ENCODE measurements around the gene PVALEF. TPM values are rescaled to one million over a fixed set of nuclear protein-coding genes. Genes with fewer than 3 reads are reported as not detected.
A peak's percentile ranks its signal among the peaks of the same experiment; 100 is the strongest.

Gene PVALEF
- total RNA-seq, 1 donor from 2014 or later = not detected

DNA sequence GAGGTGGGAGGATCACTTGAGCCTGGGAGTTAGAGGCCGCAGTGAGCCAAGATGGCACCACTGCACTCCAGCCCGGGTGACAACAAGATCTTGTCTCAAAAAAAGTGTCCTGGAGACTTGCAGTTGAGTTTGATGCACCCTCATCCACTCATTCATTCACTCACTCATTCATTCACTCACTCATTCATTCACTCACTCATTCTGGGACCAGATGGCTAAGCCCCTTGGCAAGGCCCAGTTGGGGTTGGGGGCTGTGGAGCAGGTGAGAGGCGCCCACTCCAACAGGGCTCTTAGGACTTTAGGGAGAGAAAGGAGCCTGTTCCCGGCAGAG is 1.9 kb downstream of the PVALEF start:
- DNase-seq = no peak
- no peaks in the 10 kb centered on the region for H3K36me3 ChIP-seq
- intact Hi-C loops (cut with DNase I) = no loop called here
- H3K4me1 ChIP-seq = peaks cover 10% of the 10 kb centered on the region
- no peak overlapping the region for H3K27ac ChIP-seq
- H3K27me3 ChIP-seq (ENCODE audit: low read depth) = peaks cover 21% of the 10 kb centered on the region
- ATAC-seq = no peak
- TF ChIP-seq, protein P1, sequence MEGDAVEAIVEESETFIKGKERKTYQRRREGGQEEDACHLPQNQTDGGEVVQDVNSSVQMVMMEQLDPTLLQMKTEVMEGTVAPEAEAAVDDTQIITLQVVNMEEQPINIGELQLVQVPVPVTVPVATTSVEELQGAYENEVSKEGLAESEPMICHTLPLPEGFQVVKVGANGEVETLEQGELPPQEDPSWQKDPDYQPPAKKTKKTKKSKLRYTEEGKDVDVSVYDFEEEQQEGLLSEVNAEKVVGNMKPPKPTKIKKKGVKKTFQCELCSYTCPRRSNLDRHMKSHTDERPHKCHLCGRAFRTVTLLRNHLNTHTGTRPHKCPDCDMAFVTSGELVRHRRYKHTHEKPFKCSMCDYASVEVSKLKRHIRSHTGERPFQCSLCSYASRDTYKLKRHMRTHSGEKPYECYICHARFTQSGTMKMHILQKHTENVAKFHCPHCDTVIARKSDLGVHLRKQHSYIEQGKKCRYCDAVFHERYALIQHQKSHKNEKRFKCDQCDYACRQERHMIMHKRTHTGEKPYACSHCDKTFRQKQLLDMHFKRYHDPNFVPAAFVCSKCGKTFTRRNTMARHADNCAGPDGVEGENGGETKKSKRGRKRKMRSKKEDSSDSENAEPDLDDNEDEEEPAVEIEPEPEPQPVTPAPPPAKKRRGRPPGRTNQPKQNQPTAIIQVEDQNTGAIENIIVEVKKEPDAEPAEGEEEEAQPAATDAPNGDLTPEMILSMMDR (IDR thresholded peaks at IDR 0.05) = no peak
- H3K4me3 ChIP-seq = no peak overlapping the region
- H3K9me3 ChIP-seq = no peaks in the 10 kb centered on the region

DNA sequence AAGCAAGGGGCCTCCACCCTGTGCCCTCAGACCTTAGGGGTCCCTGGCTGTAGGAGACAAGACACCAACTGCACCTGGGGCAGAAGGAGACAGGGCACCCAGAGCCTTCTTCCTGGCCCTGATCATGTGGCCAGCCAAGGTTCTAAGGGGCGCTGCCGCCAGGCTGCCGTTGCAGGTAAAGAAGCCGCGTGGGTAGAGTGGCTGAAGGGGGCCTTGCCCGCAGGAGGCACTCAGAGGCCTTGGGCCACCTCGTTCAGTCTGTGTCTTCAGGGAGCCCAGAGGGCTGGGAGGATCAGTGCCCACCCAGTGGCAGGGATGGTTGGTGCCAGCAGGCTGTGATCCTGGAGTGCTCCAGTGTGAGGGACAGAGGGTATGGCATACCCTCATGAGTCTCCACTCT is 2.3 kb downstream of the PVALEF start:
- DNase-seq (peak; percentile 37), ATAC-seq (no peak)
- TF ChIP-seq, protein P1 (IDR thresholded peaks at IDR 0.05) = no peak
- H3K27me3 ChIP-seq (ENCODE audit: low read depth) = peaks cover 21% of the 10 kb centered on the region
- H3K4me1 ChIP-seq = peaks cover 13% of the 10 kb centered on the region
- no peak overlapping the region for H3K27ac ChIP-seq
- intact Hi-C loops (cut with DNase I) = no loop called here
- no peaks in the 10 kb centered on the region for H3K9me3 ChIP-seq
- no peaks in the 10 kb centered on the region for H3K36me3 ChIP-seq
- H3K4me3 ChIP-seq = no peak overlapping the region

DNA sequence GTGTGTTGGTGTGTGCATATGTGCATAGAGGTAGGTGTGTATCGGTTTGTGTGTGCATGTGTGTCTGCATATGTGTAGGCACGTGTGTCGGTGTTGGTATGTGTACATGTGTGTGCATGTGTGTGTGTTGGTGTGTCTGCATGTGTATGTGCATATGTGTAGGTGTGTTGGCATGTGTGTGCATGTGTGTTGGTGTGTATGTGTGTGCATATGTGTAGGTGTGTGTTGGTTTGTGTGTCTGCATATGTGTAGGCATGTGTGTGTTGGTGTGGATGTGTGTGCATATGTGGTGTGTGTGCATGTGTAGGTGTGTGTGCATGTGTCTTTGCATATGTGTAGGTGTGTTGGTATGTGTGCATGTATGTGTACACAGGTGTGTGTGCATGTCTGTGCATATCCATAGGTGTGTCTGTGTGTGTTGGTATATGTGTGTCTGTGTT is 4.6 kb downstream of the PVALEF start:
- intact Hi-C loops (cut with DNase I) = no loop called here
- Histone ChIP-seq H3K4me1 (peaks cover 13% of the 10 kb centered on the region), H3K27me3 (ENCODE audit: low read depth) (peaks cover 15% of the 10 kb centered on the region), H3K4me3 (no peak overlapping the region), H3K36me3 (no peaks in the 10 kb centered on the region), H3K9me3 (no peaks in the 10 kb centered on the region), H3K27ac (no peak overlapping the region)
- TF ChIP-seq, protein P1 (IDR thresholded peaks at IDR 0.05) = no peak
- no peak for DNase-seq
- no peak for ATAC-seq

DNA sequence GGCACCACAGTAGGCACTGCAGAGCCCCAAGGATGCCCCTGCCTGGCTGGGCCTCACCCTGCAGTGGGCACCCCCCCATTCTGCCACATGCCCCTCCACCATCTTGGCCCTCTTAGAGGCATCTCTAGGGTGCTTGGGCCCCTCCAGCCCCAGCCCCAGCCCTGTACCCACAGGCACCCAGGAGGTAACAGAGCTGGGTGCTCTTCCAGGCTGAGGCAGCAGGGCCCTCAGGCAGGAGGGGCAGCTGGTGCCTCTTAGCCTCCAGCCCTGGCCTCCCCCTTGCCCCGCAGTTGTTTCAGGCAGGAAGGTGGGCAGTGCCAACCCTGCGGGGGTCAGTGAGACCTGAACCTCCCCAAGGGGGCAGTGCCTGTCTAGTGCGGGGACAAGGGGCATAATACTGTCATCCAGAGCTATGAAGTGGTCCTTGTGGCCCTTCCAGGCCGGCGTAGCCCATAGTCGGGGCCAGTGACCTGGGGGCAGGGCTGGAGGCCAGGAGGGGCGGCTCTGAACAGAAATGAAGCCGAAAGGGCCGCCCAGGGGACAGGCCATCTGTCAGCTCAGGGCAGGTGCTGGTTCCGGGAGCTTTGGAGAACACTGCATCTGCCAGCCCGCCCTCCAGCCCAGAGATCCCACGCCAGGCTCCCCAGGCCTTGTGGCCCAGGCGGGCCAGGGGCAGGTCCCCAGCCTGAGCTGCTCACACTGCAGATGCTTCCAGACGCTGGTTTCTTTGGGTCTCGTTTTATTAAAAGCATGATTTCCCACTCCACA is 5.6 kb downstream of the PVALEF start:
- H3K27ac ChIP-seq = no peak overlapping the region
- peaks cover 8% of the 10 kb centered on the region for H3K4me1 ChIP-seq
- TF ChIP-seq, protein P1 (IDR thresholded peaks at IDR 0.05) = no peak
- intact Hi-C loops (cut with DNase I) = no loop called here
- no peaks in the 10 kb centered on the region for H3K36me3 ChIP-seq
- DNase-seq = no peak
- no peak overlapping the region for H3K4me3 ChIP-seq
- no peaks in the 10 kb centered on the region for H3K9me3 ChIP-seq
- peaks cover 6% of the 10 kb centered on the region for H3K27me3 ChIP-seq (ENCODE audit: low read depth)
- peak in 1 of 2 donors; percentile 5 for ATAC-seq

DNA sequence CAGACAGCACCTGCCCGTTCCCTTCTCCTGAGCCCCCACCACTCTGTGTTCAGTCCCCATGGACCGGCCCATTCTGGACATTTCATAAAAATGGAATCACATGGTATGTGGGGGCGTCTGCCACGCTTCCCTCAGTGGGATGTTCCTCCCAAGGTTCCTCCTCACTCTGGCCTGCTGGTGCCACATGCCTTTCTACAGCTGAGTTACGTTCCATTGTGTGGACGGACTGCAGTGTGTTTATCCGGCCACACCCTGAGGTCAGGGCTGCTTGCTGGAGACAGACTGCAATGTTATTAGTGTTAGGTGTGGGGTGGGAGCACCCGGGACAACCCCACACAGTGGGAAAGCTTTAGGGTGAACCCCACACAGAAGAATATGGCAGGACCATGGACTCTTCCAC is 6.6 kb downstream of the PVALEF start:
- H3K4me3 ChIP-seq = no peak overlapping the region
- peaks cover 8% of the 10 kb centered on the region for H3K4me1 ChIP-seq
- TF ChIP-seq, protein P1 (IDR thresholded peaks at IDR 0.05) = no peak
- ATAC-seq (peak; percentile 42 to 51), DNase-seq (no peak)
- no peaks in the 10 kb centered on the region for H3K9me3 ChIP-seq
- H3K27me3 ChIP-seq (ENCODE audit: low read depth) = peaks cover under 1% of the 10 kb centered on the region
- no peaks in the 10 kb centered on the region for H3K36me3 ChIP-seq
- intact Hi-C loops (cut with DNase I) = no loop called here
- H3K27ac ChIP-seq = no peak overlapping the region
